Fibroblast of the aortic adventitia (primary cell): ENCODE results near the gene SP7. TPM values are rescaled to one million over a fixed set of nuclear protein-coding genes. Genes with fewer than 3 reads are reported as not detected.

Experiments used
- DNase-seq: peaks from one replicate; pipeline ENCODE4 v3.0.0-alpha.2; 2010; ENCODE audit warnings: low read depth
- H3K4me3 ChIP-seq: 2 replicates; pipeline ENCODE4 v1.5.1; 2011; ENCODE audit warnings: low read depth, mild to moderate bottlenecking, control low read depth, low read length, moderate library complexity
- total RNA-seq: library from RNA; depleted of rRNA; stranded (reverse); fragments of >200 nt; gene quantifications from 2 replicates; pipeline ENCODE4 v1.2.3, GENCODE V29; 2012; ENCODE audit warnings: low replicate concordance
- TF ChIP-seq, protein P1 (sequence below): IDR thresholded peaks from 2 replicates; pipeline ENCODE4 v1.5.1; 2011; ENCODE audit warnings: mild to moderate bottlenecking, low read length, control low read depth, inconsistent platforms; ENCODE audit not compliant: insufficient read depth

SP7 gene
- total RNA-seq, 1 donor = not detected

- H3K4me3 ChIP-seq = no peak overlapping the region
- TF ChIP-seq, protein P1, sequence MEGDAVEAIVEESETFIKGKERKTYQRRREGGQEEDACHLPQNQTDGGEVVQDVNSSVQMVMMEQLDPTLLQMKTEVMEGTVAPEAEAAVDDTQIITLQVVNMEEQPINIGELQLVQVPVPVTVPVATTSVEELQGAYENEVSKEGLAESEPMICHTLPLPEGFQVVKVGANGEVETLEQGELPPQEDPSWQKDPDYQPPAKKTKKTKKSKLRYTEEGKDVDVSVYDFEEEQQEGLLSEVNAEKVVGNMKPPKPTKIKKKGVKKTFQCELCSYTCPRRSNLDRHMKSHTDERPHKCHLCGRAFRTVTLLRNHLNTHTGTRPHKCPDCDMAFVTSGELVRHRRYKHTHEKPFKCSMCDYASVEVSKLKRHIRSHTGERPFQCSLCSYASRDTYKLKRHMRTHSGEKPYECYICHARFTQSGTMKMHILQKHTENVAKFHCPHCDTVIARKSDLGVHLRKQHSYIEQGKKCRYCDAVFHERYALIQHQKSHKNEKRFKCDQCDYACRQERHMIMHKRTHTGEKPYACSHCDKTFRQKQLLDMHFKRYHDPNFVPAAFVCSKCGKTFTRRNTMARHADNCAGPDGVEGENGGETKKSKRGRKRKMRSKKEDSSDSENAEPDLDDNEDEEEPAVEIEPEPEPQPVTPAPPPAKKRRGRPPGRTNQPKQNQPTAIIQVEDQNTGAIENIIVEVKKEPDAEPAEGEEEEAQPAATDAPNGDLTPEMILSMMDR = no peak
- no peak for DNase-seq
Measured at GRCh38 chr12:53328043-53328435, 8.1 kb downstream of the SP7 start.

DNA sequence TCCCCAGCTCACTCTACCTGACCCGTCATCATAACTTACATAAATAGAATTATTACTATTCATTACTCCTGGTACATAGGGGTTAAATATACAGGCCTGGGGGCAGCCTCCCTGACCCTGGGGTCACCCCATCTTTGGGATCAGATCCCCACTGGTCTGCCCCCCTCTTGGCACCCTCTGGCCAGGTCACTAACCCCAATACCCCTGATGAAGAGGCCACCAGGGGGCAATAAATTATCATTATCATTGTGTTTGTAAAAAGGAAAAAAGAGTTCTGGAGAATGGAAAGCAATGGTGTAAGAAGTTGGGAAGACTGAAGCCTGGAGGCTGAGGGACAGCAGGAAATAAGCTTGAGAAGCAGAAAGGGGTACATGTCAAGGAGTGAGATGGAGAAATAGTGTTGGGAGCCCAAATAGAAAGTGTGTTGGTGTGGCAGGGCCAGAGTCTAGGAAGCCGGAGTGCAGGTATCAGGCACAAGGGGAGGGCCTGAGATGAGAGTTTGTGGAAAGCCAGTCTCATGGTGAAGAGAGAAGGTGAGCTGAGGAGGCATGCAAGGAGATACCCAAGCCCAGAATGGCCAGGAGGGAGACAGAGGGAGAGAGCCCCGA lies 8.6 kb downstream of the SP7 start:
- peak; percentile 33 for DNase-seq
- TF ChIP-seq, protein P1 = peak; percentile 34
- no peak overlapping the region for H3K4me3 ChIP-seq

DNA sequence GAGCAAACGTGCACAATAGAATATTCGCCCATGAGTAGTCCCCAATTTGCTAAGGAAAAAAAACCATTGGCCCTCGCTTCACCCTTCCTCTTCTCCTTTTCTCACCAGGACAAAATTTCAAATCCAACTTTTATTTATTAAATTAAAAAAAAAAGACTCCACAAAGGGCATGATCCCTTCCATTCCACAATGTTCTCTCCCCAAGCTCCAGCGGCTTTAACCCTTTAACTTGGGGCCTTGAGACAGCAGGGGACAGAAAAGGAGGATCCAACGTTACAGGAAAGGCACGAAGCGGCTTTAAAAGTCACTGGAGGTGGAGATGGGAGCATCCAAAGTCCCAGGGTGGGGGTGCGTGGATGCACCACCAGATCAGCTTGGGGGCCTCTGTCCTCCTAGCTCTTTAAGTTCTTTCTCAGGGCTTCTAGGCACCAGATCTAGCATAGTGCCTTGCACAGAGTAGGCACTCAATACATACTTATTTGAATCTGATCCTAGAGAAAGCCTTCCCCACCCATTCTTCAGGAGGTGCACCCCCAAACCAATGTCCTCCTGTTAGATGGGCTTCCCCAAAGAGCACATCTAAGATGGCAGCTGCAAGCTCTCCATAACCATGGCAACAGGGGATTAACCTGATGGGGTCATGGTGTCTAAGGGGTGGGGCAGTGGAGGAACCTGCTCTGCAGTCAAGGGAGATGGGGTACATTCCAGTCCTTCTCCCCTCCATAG lies 9.5 kb downstream of the SP7 start:
- no peak for DNase-seq
- no peak overlapping the region for H3K4me3 ChIP-seq
- TF ChIP-seq, protein P1 = no peak

DNA sequence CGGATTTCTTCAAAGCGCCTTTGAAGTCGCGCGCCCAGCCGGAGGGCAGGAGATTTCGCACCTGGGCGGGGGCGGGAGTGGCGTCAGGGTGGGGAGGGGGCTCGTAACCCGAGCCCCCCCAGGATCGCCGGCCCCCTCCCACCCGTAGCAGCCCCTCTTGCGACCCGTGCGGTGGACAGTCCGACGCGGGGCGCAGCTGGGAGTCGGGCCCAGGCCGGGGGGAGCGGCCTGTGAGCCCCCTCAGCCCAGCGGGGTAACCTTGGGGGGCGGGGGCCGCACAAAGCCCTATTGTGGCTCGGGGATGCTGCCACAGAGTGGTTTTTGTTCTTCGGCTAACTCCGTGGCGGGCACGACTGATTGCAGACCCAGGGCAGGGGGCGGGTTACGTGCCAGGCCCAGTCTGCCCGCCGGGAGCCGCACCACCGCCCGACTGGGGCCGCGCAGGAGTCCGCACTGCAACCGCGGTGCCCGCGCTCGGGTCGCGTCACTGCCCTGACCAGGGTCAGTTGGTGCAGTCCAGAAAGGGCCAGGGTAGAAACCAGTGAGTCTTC lies 10.6 kb downstream of the SP7 start:
- TF ChIP-seq, protein P1 = no peak
- peak overlapping the region; percentile 67 for H3K4me3 ChIP-seq
- no peak for DNase-seq

DNA sequence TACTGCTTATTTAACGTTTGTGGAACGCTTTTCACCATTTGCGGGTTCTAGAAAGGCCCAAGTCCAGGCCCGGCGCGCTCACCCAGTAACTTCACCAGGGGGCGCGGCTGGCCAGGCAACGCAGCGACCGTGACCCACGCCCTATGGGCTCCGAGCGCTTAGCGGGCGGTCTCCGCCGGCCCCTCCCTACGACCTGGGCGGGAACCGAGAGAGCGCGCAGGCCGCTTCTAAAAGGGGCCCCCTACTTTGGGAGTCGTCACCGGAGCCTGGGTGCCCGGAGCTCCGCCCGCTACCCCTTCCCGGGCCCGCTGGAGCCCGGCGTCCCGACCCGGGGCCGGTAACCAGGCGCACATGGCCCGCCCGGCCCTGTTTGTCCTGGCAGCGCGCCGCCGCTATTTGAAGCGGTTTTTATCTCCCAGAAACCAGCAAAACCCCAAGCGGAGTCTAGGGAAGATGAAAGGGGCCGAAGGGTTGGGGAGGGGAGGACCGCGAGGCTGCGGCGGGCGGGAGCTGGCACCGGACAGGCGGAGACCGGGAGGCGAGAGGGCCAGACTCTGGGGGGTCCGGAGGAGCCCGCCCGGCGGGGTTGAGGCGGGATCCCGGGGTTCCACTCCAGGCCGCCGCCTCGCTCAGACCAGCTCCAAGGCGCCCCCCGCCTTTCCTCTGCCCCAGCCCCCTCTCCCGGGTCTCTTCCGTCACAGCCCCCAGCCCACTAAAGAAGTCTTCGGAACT lies 11.2 kb downstream of the SP7 start:
- TF ChIP-seq, protein P1 = peak; percentile 75
- H3K4me3 ChIP-seq = peak overlapping the region; percentile 67

DNA sequence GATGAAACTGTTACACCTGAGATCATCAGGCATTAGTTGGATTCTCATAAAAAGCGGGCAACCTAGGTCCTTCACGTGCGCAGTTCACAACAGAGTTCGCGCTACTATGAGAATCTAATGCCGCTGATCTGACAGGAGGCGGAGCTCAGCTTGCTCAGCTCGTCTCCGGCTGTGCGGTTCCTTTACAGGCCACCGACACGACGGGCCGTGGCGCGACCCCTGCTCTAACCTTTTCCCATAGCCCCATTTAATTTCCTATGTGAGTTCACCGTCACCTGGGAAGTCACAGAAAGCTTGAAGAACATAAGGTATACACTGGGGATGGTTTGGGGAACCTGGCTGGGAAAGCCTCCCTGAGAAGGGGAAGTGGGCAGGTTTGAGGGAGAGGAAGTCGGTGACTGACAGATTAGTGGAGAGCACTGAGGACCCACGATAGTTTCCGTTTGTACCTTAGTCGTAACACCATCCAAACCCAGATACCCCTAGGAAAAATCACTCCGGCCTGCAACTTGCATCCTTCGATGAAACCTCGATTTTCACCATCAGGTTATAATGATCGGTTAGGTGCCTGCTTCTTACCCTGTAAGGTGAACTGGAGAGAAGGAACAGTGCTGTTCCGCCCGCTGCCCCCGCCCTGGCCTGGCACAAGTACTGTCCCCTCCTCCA lies 11.9 kb downstream of the SP7 start:
- DNase-seq = no peak
- H3K4me3 ChIP-seq = peak overlapping the region; percentile 67
- TF ChIP-seq, protein P1 = no peak

More for the DNA sequence above, 11.2 kb downstream of the SP7 start:
- DNase-seq = peak; percentile 90
